Fibroblast of skin of abdomen (primary cell): ENCODE data around the gene ERO1B.

ENCODE experiments used
- DNase-seq: peaks from one replicate; pipeline ENCODE4 v3.0.0-alpha.2; 2013

Gene ERO1B

GRCh38 chr1:236297161-236297560 lies 15.4 kb upstream of the ERO1B start:
- DNase-seq, result no peak

DNA sequence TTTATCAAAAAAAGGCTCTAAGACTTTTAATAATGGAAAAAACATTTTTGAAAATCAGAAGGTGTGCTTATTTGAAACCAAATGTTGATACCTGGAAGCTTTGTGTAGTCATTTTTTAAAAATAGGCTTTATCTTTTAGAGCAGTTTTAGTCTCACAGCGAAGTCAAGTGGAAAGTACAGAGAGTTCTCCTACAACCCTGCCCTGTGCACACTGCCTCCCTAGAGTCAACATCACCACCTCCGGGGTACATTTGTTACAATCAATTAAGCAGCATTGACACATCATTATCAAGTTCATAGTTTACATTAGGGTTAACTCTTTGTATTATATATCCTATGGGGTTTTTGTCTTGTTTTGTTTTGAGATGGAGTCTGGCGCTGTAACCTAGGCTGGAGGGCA lies 10.7 kb upstream of the ERO1B start:
- no peak for DNase-seq

- no peak for DNase-seq
Measured at GRCh38 chr1:236289492-236290131, 7.9 kb upstream of the ERO1B start.

DNA sequence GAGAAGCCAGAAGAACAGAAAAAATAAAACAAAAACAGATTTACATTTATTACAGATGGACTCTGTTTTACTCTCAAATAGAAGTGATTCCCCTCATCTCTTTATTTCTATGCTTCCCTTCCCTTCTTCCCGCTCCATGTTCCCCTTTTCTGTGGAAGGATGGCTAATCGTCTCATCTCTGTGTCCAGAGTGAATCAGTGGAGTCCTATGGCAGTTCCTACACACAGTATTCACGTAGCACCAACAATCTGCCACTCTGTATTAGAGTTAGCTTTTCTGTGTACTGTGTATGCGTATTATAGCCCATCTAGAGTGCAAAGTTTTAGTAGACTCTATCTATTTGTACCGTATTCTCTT lies 6.8 kb upstream of the ERO1B start:
- no peak for DNase-seq

- peak; percentile 38 for DNase-seq
Measured at GRCh38 chr1:236287757-236288619, 6.2 kb upstream of the ERO1B start.

- DNase-seq, result no peak
Measured at GRCh38 chr1:236287356-236287755, 5.6 kb upstream of the ERO1B start.

DNA sequence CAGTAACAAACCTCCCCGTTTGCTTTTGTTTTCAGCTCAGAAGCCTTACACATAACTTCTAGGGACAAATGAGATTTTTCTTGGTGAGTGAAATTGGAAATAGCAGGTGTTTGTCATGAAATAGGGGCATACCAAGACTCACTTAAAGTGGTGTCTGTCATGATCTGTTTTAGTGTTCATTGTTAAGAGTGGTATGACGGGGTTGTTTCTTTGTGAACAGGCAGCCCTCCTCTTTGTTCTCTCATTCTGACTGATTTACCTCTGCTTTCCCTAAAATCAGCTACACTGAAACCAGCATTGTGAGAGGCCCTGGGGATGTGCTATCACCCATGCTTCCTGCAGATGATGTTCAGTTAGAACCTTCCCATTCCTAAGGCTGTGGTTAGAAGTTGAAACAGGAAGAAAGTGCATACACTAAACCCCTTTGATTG lies 2.5 kb upstream of the ERO1B start:
- DNase-seq, result no peak

DNA sequence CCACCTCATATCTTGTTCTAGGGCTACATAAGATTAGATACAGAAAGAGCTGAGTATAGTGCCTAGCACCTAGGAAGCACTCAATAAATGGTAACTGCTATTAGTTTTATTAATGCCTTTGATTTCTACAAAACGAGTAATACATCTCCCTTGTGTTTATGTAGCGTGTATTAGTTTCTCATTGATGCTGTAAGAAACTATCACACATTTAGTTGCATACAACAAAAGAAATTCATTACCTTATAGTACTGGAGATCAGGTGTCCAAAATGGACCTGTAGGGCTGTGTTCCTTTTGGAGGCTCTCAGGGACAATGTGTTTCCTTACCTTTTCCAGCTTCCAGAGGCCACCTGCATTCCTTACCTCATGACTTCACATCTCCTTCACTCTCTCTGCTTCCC lies 961 bp upstream of the ERO1B start:
- no peak for DNase-seq

GRCh38 chr1:236282425-236282716 lies 613 bp upstream of the ERO1B start:
- peak; percentile 9 for DNase-seq

DNA sequence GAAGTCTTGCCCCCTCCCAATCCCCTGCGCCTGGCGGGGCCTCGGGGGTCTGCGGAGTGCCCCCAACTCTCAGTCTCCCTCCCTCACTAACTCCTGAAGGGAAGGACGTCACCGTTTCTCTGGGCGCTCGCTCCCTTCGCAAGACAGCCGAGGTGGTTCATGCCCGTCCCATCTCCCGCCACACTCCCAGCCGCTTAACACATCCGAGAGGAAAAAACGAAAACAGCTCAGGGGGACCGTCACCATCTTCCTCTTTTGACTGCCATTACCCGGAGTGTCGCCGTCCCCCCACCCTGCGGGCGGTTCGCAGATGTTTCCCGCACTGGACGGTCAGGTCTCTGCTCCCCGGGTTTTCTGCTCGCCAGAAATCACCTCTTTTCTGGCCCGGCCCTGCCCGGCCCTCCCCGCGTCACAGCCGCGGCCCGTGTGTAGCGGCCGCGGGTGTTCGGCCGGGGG lies 532 bp downstream of the ERO1B start:
- peak; percentile 17 for DNase-seq

- no peak for DNase-seq
Measured at GRCh38 chr1:236280438-236281197, 1.1 kb downstream of the ERO1B start.

DNA sequence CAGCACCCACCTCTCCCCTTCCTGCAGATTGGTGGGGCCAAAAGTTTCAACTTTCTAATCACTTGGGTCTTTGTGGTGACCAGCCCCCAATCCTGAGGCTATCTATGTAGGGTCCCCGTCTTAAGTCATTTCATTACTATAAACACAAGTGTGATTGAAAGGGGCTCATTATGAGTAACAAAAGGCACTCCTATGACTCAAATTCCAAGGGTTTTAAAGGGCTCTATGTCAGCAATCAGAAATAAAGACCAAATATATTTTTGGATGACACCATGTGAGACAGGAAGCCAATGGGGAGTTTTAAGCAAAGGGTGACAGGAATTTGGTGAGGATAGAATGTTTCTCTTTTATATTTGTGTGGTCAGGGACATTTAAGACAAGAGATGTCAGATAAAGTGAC lies 6.2 kb downstream of the ERO1B start:
- no peak for DNase-seq

- DNase-seq, result no peak
Measured at GRCh38 chr1:236275061-236275460, 6.7 kb downstream of the ERO1B start.

DNA sequence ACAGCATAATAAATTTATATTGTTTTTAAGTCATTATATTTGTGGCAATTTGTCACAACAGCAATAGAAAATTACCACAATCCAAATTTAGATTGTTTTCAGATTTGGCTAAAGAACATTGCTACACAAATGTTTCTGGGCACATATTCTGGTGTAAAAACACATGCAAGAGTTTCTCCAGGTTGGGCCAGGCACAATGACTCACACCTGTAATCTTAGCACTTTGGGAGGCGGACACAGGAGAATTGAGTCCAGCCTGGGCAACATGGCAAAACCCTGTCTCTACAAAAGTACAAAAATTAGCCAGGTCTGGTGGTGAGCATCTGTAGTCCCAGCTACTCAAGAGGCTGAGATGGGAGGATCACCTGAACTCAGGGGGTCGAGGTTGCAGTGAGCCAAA lies 8.4 kb downstream of the ERO1B start:
- no peak for DNase-seq

- DNase-seq, result no peak
Measured at GRCh38 chr1:236269439-236269838, 12.3 kb downstream of the ERO1B start.

- DNase-seq, result no peak
Measured at GRCh38 chr1:236261898-236262297, 19.9 kb downstream of the ERO1B start.

DNA sequence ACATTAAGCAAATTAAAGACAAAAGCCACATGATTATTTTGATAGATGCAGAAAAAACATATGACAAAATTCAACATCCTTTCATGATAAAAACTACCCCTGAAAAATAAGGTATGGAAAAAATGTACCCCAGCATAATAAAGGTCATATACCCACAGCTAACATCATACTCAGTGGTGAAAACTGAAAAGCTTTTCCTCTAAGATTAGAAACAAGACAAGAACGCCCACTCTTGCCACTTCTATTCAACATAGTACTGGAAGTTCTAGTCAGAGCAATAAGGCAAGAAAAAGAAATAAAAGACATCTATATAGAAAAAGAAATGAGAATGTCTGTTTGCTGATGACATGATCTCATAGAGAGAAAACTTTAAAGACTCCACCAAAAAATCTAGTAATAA lies 20.7 kb downstream of the ERO1B start:
- DNase-seq, result no peak

GRCh38 chr1:236259043-236259442 lies 22.7 kb downstream of the ERO1B start:
- no peak for DNase-seq

DNA sequence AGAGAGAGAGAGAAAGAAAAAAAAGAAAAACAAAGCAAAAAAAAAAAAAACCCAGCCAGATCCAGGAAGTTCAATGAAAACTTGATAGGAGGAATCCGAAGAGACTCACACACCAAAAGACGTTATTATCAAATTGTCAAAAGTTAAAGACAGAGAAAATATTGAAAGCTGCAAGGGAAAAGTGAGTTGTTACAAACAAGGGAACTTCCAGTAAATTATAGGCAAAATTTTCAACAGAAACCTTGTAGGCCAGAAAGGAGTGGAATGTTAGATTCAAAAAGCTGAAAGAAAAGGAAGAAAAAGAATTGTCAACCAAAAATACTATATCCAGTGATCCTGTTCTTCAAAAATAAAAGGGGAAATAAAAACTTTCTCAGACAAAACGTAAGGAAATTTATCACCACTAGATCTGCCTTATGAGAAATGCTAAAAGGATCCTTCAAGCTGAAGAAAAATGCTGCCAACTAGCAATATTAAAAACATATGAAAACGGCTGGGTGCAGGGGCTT lies 23.6 kb downstream of the ERO1B start:
- DNase-seq, result no peak

GRCh38 chr1:236257216-236257615 lies 24.5 kb downstream of the ERO1B start:
- no peak for DNase-seq

GRCh38 chr1:236253918-236254637 lies 27.7 kb downstream of the ERO1B start:
- DNase-seq, result no peak

GRCh38 chr1:236253119-236253518 lies 28.6 kb downstream of the ERO1B start:
- no peak for DNase-seq

GRCh38 chr1:236251587-236251986 lies 30.2 kb downstream of the ERO1B start:
- DNase-seq, result no peak
